SK-N-DZ (cell line): ENCODE results near the gene SCLT1. TPM values are rescaled to one million over a fixed set of nuclear protein-coding genes. Genes with fewer than 3 reads are reported as not detected.
"Not testable (repeated sequence)": the region's sequence is repeated elsewhere in the genome, so short reads cannot be mapped to it uniquely, and the experiment has no call there.

ENCODE experiments used
- DNase-seq: peaks from one replicate; pipeline ENCODE4 v3.0.0-alpha.2; 2015; ENCODE audit warnings: low spot score
- polyA plus RNA-seq, 2 experiments: library from polyadenylated mRNA; depleted of rRNA; stranded (reverse); fragments of >200 nt; gene quantifications; 2 replicates each; pipeline ENCODE4 v1.2.3, GENCODE V29; 2014

Gene SCLT1
- polyA plus RNA-seq (2014; cell fraction: cytosol; rRNA removed), result 26.2 and 27.7 TPM in 2 replicates
- 22.1 and 26.1 TPM in 2 replicates for polyA plus RNA-seq (2014; cell fraction: nucleus; rRNA removed)

DNA sequence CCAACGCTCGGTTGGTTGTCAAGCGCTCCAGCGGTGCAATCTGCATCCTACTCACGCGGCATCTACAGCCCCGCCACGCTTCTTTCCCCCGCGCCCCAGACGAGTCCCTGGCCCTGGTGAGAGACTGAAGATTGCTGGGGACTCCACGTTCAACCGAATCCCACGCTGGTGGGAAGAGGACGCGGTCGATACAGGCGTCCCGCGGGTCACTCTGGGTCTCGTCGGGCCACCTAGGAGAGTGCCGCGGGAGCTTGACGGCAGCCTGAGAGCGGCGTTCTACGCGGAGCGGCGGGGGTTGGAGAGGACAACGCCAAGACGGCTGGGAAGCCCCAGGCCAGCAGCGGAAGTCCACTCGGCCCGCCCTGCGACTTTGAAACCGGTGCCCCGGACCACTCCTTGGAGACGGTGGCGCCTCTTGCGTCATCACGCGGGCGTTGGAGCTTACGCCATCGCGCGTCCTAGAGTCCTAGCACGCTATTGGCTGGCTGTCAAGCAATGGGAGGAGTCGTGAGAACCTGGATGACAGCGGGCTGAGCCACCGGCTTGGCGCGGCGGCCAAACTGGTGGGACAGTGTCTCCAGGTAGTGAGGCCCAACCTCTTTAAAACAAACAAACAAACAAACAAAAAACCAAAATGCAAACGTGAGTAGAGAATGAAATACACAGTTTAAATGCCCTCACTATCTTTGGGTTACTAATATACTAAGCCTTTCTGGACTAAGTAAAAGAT, at the start of gene SCLT1:
Gene SCLT1, minus strand, starts transcription at position 349 of the 730 bp plus-strand sequence. CDS start 436 bp downstream, outside the sequence.
- DNase-seq, result peak; percentile 97

DNA sequence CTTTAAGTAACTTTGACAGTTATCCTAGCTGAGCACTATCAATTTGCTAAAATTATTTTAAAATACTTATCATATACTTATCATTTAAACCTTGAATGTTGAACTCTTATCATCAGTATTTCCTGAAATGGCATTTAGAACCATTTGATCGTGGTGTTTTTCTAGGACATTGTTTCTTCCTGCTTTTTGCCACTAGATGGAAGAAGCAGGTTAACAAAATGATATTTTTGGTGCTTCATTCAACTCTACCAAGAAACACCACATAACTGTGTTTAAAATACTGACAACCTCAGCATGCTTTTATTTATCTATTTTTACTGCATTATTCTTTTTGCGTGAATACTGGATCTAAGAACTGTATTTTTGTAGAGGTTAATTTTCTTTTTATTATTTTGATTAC, 47.2 kb upstream of the SCLT1 start:
- no peak for DNase-seq

DNA sequence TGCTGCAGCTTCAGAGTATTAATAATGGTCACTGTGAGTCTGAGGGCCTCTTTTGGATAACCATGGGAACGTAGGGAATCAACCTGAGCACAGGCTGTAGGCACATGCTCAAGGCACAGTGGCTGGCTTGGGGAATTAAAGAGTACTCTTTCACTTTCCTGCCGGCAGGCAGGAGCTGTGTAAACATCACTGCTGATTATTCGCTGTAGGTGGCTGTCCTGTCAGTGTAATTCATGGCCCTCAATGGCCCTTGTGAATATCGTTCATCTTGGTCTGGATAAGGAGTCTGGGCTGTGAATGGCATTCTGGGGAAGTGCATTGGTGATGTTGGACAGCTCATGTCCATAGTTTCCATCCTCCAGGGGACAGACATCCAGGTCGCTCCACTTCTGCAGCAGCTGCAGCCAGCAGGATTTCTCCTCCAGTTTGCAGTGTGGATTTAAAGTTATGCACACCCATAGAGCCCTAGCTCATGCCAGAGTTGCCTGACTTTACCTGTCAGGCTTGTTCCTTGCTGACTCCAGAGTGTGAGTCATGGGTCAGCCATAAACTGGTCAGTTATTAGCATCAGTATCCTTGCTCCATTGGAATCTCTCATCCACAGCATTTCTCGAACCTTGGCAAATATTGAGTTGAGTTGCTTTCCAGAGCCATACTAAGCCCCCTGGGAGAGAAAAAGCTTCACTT, 45.6 kb upstream of the SCLT1 start:
- no peak for DNase-seq

DNA sequence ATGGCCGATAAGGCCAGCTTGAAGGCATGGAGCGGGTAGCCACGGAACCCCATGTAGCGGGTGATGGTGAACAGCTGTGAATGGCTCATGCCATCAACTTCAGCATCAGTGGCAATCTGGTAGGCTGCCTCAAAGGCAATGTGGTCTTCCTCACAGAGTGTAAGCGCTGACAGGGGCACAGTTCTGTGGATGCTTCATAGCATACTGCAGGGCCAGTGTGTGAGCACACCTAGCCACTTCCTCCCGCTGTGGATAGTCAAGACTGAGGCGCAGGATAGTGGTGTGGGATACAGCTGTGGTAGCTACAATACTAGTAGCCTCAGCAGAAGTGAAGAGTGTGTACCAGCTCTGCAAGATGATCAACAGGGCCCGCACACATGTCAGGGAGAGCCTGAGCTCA, 43.1 kb upstream of the SCLT1 start:
- no peak for DNase-seq

DNA sequence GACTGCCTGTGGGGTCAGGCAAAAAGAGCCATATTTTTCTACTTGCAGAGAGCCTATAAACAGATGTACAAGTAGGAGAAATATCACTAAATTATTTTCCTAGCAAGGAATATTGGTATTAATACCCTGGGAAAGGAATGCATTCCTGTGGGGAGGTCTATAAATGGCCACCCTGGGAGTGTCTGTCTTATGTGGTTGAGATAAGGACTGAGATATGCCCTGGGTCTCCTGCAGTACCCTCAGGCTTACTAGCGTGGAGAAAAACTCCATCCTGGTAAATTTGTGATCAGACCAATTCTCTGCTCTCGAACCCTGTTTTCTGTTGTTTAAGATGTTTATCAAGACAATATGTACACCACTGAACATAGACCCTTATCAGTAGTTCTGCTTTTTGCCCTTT, 38.0 kb upstream of the SCLT1 start:
- DNase-seq, result no peak

DNA sequence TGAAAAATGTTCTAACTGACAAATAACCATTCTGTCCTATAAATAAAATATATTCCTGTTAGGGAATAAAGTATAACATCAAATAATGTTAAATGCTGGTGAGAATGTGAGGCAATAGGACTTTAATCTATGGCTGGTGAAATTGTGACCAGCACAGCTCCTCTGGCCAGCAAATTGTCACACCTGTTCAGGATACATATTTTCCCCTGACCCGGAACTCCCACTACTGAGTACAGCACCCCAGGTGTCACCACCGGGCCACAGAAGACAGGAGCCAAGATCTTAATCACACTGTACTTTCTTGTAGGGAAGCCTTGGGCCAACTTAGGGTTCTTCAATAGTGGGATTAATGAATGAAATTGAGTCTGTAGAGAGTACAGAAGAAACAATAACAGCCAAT, 35.8 kb upstream of the SCLT1 start:
- no peak for DNase-seq

DNA sequence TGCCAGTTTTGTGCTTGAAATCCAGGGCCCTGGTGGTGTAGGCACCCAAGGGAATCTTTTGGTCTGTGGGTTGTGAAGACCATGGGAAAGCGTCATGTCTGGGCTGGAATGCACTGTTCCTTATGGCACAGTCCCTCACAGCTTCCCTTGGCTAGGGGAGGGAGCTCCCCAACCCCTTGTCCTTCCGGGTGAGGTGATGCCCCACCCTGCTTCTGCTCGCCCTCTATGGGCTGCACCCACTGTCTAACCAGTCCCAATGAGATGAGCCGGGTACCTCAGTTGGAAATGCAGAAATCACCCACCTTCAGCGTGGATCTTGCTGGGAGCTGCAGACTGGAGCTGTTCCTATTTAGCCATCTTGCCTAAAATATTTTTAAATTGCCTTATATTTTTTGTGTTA, 33.3 kb upstream of the SCLT1 start:
- not testable (repeated sequence) for DNase-seq

DNA sequence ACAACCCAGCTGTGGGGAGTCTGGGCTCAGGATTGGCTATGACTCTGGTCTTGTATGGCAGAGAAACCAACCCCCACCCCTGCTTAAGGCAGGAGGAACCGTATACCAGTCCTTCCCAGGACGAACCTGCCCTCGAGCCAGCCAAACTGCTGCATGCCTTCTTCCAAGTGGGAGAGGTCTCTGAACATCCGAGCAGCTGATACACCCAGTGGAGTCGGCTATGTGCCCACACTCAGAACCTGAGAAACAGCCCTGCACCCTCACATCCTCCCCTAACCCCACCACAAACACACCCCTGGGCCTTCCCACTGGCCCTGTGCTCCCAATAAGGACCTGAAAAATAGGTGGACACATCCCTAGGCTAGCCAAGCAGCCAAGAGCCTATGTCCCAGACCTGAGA, 24.4 kb upstream of the SCLT1 start:
- DNase-seq, result no peak

DNA sequence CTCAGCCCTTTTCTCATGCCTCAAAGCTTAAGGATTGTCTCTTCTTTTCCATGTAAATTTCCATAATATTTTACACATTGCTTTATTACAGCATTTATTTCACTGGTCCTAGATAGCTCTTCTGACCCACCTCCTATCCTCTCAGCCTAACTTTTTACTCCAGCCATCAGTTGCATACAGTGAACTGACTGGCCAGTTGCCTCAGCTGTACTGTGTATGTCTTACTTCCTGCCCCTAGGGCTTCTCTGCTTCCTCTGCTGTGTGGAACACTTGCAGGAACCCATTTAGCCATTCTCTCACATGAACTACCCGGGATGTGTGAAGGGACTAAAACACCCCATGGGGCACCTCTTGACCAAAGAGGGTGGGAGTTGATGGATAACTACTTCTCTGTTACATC, 20.6 kb upstream of the SCLT1 start:
- no peak for DNase-seq

DNA sequence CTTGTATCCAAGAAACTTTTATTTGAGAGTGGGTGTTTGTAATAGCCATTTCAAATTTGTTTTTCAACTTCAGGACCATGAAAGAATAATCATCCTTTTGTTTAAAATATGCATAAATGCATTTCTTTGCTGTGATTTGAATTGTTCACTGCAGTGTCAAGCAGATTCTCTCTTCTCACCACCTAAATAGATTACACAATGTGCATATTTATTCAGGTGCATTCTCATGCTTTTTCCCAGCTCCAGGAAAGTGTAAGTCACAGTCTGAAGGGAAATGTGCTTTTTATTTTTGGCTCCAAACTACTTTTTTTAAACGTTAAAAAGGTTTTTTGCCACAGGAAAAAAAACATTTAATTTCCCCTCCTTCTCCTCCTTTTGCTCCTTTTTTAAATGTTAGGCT, 20.1 kb upstream of the SCLT1 start:
- no peak for DNase-seq

DNA sequence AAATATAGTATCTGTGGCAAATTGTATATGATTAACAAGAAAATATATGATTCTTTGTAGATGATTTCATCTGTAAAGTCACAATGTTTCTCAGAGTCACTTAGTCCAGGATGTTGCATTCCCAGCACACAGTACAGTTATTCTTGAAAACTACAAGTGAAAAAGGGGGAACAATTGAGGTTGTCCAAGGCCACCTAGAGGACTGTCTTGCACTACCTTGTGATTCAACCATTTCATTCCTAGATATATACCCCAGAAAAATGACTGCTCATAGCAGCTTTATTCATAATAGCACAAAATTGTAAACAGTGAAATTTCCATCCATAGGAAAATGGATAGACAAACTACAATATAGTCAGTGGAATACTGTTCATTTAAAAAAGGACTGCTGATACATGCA, 18.6 kb upstream of the SCLT1 start:
- DNase-seq, result no peak

DNA sequence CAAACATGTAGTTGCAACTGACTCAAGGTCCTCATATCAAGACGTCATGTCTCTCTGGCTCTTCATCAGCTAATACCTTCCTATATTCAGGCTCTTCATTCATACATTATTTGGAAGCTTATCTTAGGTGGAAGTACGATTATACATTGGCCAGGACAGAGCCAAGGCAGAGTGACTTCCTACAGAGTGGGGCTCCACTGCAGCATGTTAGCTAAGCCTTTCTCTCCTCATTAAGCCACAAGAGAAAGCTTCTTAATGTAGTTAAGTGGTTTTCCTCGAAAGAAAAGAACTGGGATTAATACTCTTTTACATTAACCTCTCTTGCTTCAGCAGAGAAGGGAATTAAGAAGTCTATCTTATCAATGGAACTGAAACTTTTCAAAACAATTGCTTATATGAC, 17.6 kb upstream of the SCLT1 start:
- DNase-seq, result no peak

DNA sequence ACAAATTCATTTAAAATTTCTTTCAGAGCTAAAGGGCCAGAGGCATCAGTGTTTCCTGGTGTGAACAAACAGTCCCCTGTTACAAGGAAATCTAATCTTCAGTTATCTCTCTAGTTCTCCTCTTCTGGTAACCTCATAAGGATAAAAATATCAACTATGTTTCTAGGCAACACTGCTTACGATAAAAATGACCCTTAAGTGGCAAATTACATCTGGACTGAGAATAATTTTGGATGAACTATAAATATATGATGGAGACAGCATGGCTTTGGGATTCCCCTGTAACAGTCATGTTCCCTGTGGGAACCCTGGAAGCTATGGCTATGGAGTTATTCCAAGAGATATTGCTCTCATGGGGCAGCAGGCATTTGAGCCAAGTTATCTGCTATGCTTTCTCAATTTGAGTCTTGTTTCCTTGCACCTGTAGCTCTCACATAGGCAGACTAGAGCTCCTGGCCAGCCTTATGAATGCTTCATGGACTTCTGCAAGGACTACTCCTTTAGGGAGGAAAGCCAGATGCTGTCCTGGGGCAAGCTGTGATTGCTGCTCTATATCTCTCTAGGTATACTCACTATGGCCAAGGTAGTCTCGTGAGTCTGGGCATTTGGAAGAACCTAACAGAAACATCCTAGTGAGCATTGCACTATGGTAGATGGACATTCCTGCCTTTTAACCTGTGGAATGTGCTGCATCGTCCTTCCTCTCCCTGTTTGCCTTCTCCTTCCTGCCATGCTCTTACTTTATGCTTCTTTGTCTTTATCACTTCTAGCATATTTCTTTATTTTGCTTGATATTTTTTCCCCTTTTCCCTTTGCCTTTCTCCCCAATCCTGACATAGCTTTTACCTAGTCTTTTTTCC, 16.9 kb upstream of the SCLT1 start:
- DNase-seq, result no peak

DNA sequence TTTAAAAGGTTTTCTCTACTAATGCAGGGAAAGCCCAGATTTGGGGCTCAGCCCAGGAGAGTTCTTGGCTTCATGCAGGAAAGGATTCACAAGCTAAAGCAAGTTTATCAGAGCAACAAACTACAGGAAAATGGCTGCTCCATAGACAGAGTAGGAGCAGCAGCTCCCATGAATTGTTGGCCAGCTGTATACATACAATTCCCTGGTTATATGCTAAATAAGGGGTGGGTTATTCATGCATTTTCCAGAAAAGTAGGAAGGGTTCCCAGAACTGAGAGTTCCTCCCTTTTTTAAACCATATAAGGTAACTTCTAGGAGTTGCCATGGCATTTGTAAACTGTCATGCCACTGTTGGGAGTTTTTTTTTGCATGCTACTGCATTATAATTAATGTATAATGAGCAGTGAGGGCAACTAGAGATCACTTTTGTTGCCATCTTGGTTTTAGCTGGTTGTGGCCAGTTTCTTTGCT, 5.2 kb upstream of the SCLT1 start:
- DNase-seq, result no peak

DNA sequence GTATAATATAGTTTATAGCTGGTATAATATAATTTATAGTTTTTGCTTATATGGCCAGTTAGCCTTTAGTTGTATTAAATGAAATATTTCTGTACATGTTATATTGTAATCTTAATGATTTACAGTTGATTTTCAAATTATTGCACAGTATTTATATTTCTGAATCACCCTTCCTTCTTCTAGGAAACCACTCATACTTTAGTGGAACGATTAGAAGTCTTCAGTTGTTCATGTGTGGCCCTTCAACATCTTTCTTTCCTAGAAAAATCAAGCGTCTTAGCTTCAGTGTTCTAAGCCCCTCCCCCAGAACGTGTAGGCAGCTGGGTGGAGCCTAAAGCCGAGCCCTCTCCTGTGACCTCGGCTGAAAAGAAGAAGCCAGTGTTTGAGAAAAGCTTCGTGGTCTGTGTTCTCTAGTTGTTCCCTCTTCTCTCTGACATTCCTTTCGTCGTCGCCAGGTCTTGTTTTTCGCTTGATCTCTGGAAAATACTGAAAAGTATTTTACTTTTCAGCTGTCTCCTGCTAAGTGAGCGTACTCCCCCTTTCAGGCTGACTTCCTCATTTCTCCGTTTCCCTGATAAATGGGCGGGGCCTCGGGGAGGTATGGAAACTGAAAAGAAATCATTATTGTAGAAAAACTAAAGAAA, 2.6 kb upstream of the SCLT1 start, which contains the start of gene C4orf33:
Gene C4orf33, plus strand, starts transcription at position 342 of the 644 bp plus-strand sequence. CDS start 6,459 bp downstream, outside the sequence.
- peak; percentile 48 for DNase-seq

DNA sequence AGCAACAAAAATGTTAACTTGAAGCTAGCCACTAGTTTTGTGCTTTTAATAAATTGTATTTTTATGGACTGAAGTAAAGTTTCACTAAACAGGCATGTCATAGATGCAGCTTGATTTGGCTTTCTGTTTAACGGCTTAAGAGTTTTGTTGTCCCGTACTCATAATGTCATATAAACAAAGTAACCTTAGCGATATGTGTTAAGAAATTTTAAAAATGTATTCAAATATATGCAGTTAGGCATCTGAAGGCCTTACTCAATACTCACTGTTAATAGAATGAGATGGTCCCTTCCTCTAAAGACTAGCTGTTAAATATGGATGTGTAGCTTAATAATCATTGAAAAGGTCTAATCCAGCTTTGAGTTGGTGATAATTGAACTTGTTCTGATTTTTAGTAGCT, 1.0 kb upstream of the SCLT1 start:
- no peak for DNase-seq

DNA sequence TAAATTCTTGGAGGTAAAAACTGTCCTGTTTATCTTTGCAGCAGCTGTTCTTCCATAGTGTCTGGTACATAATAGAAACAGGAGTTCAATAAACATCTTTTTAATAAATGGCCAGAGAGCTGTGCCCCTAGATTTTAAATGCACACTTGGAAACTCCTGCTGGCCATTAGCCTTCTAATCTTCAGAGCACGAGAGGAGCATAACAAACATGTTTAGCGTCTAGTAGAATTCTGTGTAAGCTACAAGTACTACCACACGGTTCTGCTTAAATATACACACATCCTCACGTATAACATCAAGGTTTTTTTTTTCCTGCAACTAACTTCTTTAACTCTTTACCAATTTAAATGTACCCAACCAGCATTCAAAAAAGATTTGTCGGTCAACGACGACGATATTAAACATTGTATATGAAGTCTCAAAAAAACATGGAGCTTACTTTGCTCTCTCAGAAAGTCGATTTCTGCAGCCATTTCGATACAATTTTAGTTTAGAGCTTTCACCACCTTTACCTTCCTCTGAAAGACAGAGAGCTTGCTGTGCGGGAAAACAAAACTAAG, 628 bp downstream of the SCLT1 start:
- DNase-seq, result peak; percentile 16

DNA sequence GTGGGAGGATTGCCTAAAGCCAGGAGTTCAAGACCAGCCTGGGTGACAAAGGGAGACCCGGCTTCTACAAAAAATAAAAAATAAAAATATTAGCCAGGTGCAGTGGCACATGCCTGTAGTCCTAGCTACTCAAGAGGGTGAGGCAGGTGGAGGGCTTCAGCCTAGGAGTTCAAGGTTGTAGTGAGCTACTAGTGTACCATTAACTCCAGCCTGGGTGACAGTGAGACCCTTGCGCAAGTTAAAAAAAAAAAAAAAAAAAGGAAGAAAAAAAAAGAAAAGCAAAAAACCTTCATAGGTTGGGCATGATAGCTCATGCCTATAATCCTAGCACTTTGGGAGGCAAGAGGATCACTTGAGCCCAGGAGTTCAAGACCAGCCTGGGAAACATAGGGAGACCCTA, 5.8 kb downstream of the SCLT1 start:
- no peak for DNase-seq

DNA sequence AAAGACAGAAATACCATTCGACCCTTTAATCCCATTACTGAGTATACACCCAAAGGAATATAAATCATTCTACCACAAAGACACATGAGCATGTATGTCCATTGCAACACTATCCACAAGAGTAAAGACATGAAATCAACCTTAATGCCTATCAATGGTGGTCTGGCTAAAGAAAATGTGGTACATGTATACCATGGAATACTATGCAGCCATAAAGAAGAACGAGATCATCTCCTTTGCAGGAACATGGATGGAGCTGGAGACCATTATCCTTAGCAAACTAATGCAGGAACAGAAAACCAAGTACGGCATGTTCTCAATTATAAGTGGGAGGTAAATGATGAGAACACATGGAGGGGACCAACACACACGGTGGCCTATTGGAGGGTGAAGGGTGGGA, 7.9 kb downstream of the SCLT1 start:
- DNase-seq, result no peak

DNA sequence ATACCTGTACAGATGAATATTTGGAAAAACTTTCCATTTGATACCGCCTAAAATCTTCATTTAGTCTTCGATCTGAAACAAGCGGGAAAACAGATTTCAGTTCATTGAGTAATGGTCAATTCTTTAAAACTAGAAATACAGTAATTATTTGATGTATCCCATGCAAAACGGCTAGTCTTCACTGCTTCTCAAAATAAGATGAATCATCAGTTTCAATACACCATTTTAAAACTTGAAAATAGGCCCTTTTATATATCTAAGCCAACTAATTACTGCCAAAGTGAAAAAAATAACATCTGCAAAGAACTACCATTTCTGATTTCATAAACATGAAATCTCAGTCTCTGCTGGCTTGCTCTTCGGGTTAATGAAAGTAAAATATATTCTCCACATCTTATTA, 11.0 kb downstream of the SCLT1 start:
- DNase-seq, result no peak

DNA sequence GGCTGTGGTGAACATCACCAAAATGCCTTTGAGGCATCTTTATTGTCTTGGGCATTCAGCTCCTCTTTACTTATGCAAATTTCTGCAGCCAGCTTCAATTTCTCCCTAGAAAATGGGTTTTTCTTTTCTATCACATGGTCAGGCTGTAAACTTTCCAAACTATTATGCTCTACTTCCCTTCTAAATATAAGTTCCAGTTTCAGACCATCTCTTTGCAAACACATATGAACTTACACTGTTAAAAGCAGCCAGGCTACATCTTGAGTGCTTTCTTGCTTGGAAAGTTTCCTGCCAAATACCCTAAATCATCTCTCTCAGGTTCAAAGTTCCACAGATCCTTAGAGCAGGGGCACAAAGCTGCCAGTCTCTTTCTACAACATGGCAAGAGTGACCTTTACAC, 13.2 kb downstream of the SCLT1 start:
- no peak for DNase-seq
